ENCODE results near the gene EFR3B. TPM values are rescaled to one million over a fixed set of nuclear protein-coding genes. Genes with fewer than 3 reads are reported as not detected.

EFR3B gene
- total RNA-seq, 1 experiment from 2014 or later, result 7.0 TPM

DNA sequence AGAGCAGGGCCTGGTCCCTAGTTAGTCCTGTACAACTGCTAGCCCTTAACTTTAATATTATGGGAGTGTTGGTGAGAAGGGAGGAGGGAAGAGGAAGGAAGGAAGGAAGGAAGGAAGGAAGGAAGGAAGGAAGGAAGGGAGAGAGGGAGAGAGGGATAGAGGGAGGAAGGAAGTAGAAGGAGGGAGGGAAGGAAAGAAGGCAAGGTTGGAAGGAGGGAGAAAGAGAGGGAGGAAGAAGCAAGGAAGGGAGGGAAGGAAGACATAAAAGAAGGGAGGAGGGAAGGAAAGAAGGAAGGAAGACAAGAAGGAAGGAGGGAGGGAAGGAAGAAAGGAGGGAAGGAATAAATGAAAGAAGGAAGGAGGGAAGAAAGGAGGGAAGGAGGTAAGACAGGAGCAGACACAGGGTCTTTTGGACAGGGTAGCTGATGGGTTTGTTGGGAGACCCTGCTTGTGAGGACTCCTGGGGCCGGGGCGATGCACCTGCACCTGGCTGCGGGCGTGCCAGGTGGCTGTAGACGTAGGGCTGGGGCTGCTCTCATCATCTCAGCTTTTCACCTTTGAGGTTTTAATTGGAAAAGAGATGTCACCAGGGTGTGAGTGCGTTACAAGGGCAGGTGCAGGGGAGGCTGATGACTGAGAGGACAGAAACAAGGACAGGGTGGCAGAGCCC lies 132.5 kb downstream of the EFR3B start:
- Histone ChIP-seq H3K79me1 (ENCODE audit: insufficient read depth, low read depth, low read length, poor library complexity, severe bottlenecking) (no peaks in the 10 kb centered on the region), H2BK5ac (ENCODE audit: insufficient read length, low read length) (no peak overlapping the region), H3K27me3 (ENCODE audit: insufficient read depth, low read length) (peaks cover 11% of the 10 kb centered on the region; the same call in 1 of the 2 replicates), H4K20me1 (ENCODE audit: control insufficient read depth, insufficient read depth, insufficient read length) (no peaks in the 10 kb centered on the region), H4K91ac (ENCODE audit: insufficient read length, low read depth, low read length) (no peak overlapping the region), H3K14ac (ENCODE audit: insufficient read depth, low read length) (no peak overlapping the region), H3K4me1 (ENCODE audit: insufficient read depth, low read length) (no peaks in the 10 kb centered on the region), H3K18ac (ENCODE audit: insufficient read length, low read depth, low read length) (no peak overlapping the region), H2BK120ac (ENCODE audit: low read depth, low read length, poor library complexity, severe bottlenecking) (no peak overlapping the region), H2AFZ (ENCODE audit: low read length) (no peak overlapping the region), H3K4me2 (ENCODE audit: insufficient read depth, insufficient read length, low read length) (no peak overlapping the region), H3K9me3 (ENCODE audit: control insufficient read depth, low read depth, low read length) (no peaks in the 10 kb centered on the region), H2BK20ac (ENCODE audit: low read depth, low read length, poor library complexity, severe bottlenecking) (no peak overlapping the region), H2AK5ac (ENCODE audit: insufficient read length, low read length) (no peak overlapping the region), H3K9ac (ENCODE audit: extremely low read depth, insufficient read length, low read length) (no peak overlapping the region), H3K27ac (ENCODE audit: insufficient read length, low read depth, low read length) (no peak overlapping the region), H3K23me2 (ENCODE audit: insufficient read length, low read depth, low read length, poor library complexity, severe bottlenecking) (no peaks in the 10 kb centered on the region), H3K79me2 (ENCODE audit: insufficient read depth, low read length) (no peaks in the 10 kb centered on the region), H4K5ac (ENCODE audit: insufficient read length, low read depth, low read length) (no peak overlapping the region), H3K56ac (ENCODE audit: insufficient read length, low read depth, low read length) (no peak overlapping the region), H4K8ac (replicated peaks; ENCODE audit: insufficient read length, low read depth, low read length) (no peak overlapping the region), H2BK12ac (ENCODE audit: insufficient read length, low read depth, low read length) (no peak overlapping the region), H3T11ph (ENCODE audit: low read length) (no peak overlapping the region), H3K4ac (ENCODE audit: low read depth, low read length) (no peak overlapping the region), H3K23ac (ENCODE audit: insufficient read length, low read depth, low read length) (no peak overlapping the region), H2BK15ac (ENCODE audit: low read depth, low read length) (no peak overlapping the region)
- no peak for DNase-seq
- TF ChIP-seq, protein P1, sequence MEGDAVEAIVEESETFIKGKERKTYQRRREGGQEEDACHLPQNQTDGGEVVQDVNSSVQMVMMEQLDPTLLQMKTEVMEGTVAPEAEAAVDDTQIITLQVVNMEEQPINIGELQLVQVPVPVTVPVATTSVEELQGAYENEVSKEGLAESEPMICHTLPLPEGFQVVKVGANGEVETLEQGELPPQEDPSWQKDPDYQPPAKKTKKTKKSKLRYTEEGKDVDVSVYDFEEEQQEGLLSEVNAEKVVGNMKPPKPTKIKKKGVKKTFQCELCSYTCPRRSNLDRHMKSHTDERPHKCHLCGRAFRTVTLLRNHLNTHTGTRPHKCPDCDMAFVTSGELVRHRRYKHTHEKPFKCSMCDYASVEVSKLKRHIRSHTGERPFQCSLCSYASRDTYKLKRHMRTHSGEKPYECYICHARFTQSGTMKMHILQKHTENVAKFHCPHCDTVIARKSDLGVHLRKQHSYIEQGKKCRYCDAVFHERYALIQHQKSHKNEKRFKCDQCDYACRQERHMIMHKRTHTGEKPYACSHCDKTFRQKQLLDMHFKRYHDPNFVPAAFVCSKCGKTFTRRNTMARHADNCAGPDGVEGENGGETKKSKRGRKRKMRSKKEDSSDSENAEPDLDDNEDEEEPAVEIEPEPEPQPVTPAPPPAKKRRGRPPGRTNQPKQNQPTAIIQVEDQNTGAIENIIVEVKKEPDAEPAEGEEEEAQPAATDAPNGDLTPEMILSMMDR (conservative IDR thresholded peaks at IDR 0.05), result no peak
- no CpG with 5 or more reads among the region's 6 CpGs for WGBS (ENCODE audit: extremely low coverage, insufficient read length, low lambda C conversion rate)
- Mint-ChIP-seq H3K36me3 (ENCODE audit: insufficient read depth in 1 of 3, low read depth in 3 of 3) (no peaks in the 10 kb centered on the region), H3K4me1 (peaks cover 10 to 21% of the 10 kb centered on the region in 2 experiments), H3K27me3 (ENCODE audit: low read depth) (peaks cover 43% of the 10 kb centered on the region), H3K4me3 (no peak overlapping the region; a peak in 1 of 5 replicates), H3K27ac (no peak overlapping the region; a peak in 1 of 7 replicates), H3K9me3 (no peaks in the 10 kb centered on the region)
